GM19193 (cell line): ENCODE measurements around the gene MNX1.
A peak's percentile ranks its signal among the peaks of the same experiment; 100 is the strongest.

Source experiments
- POLR2A ChIP-seq: IDR thresholded peaks from 4 replicates; pipeline ENCODE4 v1.6.1; 2011; ENCODE audit not compliant: insufficient read depth, insufficient read length; ENCODE audit errors: extremely low read depth

Gene MNX1

DNA sequence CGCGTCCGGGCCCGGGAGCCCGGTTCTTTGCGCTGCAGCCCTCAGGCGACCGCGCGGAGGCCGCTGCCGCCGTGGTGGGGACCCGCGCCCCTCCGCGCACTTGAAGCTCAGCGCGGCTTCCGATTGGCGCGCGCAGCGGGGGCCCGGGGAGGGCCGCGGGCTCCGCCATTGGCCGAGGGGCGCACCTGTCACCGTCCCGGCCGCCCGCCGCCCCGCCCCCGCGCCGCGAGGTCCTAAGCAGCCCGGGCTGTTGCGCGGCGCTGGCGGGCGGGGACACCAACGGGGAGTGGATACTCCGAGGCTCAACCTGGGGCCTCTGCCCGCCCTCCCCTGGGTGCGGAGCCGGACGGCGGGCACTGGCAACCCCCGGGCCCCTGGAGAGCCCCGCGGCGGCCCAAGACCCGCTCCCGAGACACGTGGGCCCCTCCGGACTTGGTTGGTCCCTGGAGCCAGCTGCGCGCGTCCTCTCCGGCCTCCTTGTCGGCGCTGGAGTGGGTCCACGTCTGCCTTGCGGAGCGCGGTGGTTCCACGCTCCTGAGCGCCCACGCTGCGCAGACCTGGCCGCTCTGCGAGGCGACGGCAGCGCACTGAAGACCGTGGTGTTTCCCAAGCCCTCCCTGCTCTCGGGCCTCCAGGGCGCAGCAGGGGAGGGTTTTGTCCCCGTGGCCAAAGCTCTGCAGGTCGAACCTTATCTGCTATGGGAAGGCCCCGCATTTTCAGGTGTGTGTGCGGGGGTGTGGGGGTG is at the start of gene MNX1:
Gene MNX1, minus strand, starts transcription at position 76 of the 745 bp plus-strand sequence. CDS start 313 bp downstream, outside the sequence.
- TF ChIP-seq POLR2A: peak; percentile 68

DNA sequence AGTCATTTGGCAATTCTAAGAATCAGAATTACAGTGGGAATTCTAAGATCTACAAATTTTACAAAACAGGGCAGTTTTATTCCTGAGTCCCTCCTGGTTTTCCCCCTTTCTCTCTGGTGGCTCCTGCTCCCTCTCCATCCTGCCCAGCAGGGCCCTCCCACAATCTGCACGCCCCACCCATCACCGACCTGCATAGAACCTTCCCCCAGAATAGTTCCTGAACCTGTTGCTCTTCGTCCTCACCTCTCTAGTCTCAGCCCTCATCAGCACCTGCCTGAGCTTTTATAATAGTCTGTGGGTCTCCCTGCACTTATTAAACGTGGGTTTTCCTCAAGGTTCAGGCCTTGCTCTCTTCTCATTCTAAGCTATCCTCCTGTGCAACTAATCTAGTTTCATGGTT is 49.1 kb upstream of the MNX1 start:
- TF ChIP-seq POLR2A: no peak

DNA sequence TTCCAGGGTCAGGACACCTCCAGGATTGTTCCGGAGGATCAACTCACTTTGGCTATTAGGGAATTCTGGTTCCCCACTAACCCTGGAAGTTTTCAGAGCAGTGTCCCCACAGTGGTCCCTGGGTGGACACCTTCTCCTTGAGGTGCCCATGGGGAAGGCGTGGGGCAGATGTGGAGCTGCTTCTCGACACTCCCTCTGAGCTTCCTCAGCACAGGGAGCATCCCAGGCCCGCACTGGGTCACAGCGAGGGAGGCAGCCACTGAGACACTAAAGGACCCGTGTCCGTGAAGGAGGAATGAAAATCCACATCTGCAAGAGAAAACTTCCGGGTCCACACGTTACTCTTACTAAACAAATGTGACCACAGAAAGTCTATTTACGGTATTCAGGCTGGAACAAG is 48.2 kb upstream of the MNX1 start:
- TF ChIP-seq POLR2A: no peak

DNA sequence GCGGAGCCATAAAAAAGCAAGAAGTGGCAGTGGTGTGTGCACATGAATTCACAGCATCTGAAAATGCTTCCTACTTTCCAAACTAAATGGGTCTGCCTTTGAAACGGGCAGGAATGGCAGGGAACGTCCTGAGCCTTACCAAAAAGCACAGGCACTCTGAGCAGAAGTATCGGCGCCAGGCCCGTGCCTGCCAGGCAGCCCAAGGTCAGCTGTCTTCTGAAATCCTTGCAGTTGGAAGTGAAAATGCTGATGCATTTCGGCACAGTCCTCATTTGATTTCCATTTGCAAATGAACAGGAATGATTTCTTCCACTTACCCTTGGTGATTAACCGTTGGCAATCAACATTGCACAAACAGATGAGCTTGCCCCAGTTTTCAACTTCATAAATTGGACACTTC is 47.6 kb upstream of the MNX1 start:
- no peak for TF ChIP-seq POLR2A

DNA sequence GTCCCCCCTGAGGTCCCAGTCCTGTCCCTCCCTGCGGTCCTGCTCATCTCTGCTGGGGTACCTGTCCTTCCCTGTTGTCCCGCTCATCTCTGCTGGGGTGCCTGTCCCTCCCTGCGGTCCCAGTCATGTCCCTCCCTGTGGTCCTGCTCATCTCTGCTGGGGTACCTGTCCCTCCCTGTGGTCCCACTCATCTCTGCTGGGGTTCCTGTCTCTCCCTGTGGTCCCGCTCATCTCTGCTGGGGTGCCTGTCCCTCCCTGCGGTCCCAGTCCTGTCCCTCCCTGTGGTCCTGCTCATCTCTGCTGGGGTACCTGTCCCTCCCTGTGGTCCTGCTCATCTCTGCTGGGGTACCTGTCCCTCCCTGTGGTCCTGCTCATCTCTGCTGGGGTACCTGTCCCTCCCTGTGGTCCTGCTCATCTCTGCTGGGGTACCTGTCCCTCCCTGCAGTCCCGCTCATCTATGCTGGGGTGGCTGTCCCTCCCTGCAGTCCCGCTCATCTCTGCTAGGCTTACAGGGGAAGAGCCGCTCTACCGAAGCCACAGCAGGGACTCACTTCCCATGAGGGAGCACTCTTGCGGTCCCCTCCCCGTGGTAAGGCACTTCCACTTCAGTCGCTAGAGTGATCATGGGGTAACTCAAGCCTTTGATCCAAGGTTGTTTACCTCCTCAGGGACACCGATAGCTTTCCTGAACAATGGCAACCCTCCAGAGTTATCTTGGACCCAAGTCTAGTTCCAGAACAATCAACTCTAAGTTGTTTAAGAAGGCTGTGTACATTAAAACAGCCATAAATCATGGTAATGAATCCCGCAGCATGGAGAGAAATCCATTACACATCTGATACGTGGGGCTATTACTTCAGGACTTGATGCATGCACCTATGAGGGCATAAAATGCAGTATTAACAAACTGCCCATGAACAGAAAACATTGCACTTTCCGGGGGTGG is 46.8 kb upstream of the MNX1 start:
- TF ChIP-seq POLR2A: no peak

DNA sequence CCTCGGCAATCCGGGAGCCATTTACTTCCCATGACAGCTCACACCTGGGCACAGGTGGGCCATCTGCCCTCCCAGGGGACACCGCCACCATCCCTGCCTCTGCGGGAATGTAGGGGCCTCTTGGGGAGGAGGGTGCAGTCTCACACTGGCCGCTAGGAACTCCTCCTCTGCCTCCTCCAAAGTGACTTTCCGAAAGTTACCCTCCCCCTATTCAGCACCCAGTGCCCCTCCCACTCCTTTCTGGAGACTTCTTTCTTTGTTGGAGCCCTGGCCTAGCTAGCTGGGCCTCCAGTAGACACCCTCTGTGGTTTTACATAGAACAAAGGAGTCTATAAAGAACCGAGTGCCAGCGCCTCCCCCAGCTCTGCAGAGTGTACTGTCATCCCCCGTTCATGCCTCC is 45.8 kb upstream of the MNX1 start:
- no peak for TF ChIP-seq POLR2A

DNA sequence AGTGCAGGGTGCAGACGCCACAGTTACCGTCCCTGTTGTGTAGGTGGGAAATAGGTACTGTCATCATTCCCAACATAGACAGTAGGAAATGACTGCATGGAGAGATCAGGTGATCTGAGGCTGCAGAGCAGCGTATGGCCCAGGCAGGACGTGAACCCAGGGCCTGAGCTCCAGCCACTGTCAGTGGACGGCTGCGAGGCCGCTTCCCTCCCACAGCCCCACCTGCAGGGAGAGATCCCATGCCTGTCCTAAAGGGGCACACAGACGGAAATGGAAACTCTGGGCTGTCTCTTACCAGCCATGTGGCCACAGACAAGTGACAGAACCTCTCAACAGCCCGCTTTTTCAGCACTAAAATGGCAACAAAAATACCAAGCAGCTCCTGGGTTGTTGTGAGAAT is 44.5 kb upstream of the MNX1 start:
- TF ChIP-seq POLR2A: no peak

DNA sequence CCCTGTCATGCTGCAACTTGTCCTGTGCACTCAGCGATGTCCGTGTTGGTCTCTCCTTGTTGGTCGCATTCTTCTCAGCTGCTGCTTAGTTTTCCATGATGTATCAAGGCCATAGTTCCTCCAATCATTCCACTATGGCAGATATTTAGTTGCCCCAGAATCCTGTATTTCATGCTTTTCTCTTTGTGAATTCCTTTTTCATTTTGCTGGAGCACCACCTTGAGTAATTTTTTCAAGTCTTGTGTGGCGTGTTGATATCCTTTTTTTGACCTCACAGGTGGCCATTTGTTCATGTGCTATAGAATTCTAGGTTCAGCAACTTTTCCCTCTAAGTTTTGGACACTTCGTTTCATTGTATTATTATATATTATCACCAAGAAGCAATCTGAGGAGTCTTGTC is 42.7 kb upstream of the MNX1 start:
- TF ChIP-seq POLR2A: no peak

DNA sequence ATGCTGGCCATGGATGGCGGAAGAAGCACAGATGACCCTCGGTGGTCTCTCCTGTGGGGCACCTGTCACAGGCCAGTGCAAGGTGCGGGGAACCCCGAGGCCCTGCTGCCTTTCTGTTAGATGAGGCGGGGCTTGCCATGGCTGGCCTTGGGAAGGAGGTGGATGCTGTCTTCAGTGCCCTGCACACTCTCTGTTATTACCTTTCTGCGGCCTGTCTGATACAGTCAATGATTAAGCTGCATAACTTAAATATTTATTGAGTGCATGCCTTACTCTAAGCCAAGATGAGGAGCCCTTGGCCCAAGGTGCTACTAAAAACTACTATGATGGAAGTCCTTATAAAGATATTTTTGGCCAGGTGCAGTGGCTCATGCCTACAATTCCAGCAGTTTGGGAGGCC is 36.7 kb upstream of the MNX1 start:
- no peak for TF ChIP-seq POLR2A

DNA sequence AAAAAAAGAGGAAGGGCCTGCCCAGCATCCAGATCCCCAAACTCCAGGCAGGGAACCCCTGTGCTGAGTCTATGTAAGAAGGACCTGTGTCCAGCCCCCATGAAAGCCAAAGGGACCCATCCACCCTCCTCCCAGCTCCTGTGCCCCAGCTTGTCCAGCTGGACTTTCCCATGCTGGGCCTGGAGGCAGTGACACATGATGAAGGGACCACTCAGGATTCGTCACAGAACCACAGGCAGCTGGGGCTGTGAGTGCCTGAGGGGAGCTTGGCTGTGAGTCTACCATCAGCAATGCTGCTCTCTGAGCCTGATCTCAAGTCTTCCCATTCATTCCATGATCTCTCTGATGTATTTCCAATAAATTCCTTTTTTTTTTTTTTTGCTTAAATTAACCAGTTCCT is 36.2 kb upstream of the MNX1 start:
- TF ChIP-seq POLR2A: no peak

DNA sequence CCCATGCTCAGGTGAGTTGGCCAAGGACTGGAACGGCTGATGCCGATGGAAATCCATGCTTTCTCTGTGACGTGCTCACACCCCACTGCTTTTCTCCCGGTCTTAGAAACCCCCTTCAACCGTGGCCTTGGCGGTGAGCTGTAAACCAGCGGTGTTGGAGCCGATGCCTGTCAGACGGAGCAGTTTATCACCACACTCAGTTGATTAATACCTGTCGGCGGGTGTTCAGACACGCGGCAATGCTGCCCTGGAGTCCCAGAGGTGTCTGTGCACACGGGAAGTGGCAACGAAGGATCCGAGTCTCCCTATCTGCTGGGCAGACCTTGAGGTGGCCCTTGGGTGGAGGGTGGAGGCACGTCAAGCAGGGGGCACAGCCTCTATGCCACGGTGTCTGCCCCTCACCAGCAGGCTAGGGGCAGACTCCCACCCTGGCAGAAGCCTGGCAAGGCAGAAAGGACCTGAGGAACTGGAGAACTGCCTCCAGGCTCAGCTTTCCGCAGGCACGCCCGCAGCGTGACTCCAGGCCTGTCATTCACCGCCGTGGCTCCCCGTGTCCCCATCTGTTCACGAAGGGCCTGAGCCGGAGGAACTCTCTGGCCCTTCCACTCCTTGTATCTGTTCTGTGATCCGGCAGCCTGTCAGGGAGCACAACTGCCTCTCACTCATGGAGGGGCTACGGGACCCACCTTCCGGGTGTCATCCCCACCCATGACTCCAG is 34.6 kb upstream of the MNX1 start:
- TF ChIP-seq POLR2A: no peak

DNA sequence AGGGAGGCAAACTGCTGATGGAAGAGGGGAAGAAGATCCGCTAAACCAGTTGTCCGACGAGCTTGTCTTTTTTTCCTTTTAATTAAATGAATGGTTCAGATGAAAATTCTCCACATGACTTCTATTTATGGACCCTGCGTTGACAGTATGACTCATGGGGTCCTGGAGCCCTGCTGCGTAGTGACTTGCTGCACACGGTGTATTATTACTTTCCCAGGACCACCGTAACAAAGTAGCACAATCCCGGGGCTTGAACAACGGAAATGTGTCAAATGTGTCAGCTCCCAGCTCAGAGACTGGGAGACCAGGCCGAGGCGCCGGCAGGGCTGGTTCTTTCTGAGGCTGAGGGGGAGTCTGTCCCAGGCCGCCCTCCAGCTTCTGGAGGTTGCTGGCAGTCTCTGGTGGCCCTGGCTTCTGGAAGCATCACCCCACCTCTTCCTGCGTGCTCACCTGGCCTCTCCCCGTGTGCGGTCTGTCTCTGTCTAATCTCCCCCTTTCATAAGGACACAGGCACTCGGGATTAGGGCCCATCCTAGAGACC is 33.8 kb upstream of the MNX1 start:
- TF ChIP-seq POLR2A: no peak

DNA sequence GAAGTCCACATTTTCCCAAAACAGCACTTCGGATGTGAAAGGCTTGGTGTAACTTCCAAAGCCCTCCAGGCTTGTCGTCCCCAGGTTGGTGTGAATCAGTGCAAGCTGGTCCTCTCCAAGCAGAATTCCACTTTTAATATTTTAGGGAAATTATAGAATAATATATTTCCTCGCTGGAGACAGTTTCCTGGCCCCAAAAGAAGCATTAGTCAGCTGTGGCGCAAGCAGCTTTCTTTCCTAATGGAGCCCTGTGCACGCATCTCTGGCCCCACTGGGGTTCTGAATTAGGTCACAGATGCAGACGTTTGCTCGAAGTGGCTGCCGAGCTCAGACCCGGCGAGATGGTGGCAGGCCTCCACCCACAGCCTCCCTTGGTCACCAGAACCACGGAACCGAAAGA is 33.3 kb upstream of the MNX1 start:
- no peak for TF ChIP-seq POLR2A

DNA sequence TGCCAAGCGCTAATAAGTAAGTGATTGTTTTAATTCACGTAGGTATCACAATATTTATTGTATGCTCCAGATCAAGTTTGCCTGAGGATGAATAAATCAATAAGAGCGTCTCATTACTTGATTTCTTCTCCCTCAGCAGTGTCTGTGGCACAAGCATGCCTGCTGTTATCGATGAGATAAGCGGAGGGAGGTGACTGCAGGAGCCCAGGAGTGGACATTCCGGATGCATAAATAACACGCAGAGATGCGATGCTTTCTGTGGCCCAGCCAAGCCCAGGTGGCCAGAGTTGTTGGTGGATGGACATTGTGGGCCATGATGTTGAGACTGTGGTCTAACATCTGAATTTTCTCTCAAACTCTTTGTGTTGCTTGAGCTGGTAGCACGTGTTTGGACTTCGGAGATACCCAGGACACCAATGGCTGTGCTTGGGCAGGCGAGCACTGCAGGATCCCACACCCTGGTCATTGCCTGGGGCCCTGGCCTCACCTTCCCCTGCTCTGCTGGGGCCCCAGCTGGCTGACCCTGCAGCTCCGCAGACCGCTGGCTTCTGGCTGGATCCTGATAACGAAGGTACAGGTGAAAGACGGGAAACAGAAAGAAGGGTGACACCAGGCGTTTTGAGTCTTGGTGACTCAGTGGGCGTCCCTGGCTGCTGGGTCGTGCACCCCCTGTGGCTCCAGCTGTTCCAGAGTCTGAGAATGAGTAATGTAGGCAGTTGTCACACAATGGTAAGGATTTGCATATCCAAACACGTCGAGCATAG is 31.2 kb upstream of the MNX1 start:
- no peak for TF ChIP-seq POLR2A
